Stimulated activated CD8-positive, alpha-beta memory T cell treated with anti-CD3 and anti-CD28 coated beads, Interleukin-15, amount 100 ng/mL, for 24 hours (primary cell): Measurements from ENCODE around the gene GIMAP6.
"Not testable (repeated sequence)": the region's sequence is repeated elsewhere in the genome, so short reads cannot be mapped to it uniquely, and the experiment has no call there.

Source experiments
- DNase-seq: peaks from one replicate; pipeline ENCODE4 v3.0.0-alpha.2; 2020; ENCODE audit warnings: low read depth

The GIMAP6 gene

DNA sequence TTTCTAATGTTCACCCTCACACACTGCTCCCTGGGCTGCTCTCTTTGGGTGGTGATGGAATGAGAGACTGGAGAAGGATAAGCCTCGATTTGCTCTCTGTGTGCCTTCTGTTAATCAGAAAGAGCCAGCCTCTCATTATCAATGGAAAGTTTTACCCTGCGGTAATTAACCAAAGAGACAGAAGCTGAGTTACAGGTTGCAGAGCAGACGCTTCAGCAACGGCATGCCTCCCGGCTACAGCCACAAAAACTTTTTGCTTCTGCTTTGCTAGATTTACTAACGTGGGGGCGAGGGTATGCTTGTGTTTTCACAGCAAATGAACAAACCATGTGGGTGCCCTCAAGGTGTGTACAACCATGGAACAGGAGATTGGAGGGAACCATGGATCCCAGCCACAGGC, 47.0 kb downstream of the GIMAP6 start:
- no peak for DNase-seq

DNA sequence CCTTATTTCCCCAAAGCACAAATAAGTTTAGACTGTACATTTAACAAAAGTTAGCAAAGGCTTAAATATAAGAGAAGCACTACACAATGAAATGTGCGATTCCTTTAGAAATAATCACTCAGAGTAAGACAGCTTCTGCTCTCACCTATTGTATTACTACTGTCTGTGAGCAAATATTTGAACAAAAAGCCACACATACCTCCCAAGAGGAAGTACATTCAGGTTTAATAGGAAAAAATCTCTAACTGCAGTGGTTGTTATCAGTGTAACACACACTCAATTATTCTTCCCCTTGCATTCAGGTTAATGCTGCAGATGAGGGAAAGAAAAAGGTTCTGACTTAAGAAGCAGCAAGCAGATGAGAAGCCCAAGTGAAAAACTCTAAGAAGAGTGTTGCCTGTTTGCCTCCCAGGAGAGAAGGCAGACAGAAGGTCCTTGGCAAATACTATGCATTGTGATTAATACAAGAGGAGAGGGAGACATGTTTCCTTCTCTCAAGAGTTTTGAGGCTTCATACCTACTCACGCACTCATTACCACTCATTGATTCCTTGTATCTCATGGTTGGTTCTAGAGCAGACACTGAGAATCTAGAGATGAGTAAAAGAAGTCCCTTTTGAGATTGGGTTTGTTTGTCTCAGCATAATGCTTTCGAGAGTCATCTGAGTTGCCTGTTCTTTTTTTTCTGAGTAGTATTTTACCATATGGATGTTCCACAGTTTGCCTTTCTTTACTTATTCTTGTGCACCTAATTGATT, 51.4 kb downstream of the GIMAP6 start:
- DNase-seq, result no peak

- not testable (repeated sequence) for DNase-seq
Measured at GRCh38 chr7:150579979-150580637, 52.1 kb downstream of the GIMAP6 start.
